Adipocyte (in vitro differentiated cells): Measurements from ENCODE around the gene PGBD4.

Experiments
- DNase-seq: peaks from one replicate; pipeline ENCODE4 v3.0.0-alpha.2; 2015; ENCODE audit warnings: low read depth
- H3K27me3 ChIP-seq: replicated peaks from 2 replicates; pipeline ENCODE4 v1.7.0; 2013; ENCODE audit warnings: mild to moderate bottlenecking, low read length, moderate library complexity; ENCODE audit not compliant: control insufficient read depth, insufficient read depth
- H3K36me3 ChIP-seq: 2 replicates; pipeline ENCODE4 v1.7.0; 2013; ENCODE audit warnings: low read length, mild to moderate bottlenecking, moderate library complexity; ENCODE audit not compliant: control insufficient read depth, insufficient read depth, severe bottlenecking
- H3K4me1 ChIP-seq: 2 replicates; pipeline ENCODE4 v1.7.0; 2013; ENCODE audit warnings: mild to moderate bottlenecking, low read length, moderate library complexity; ENCODE audit not compliant: control insufficient read depth, insufficient read depth
- H3K4me3 ChIP-seq: 2 replicates; pipeline ENCODE4 v1.7.0; 2013; ENCODE audit warnings: mild to moderate bottlenecking, low read length, moderate library complexity
- H3K9ac ChIP-seq: 2 replicates; pipeline ENCODE4 v1.7.0; 2013; ENCODE audit warnings: mild to moderate bottlenecking, low read length, moderate library complexity
- H3K9me3 ChIP-seq: 2 replicates; pipeline ENCODE4 v1.7.0; 2013; ENCODE audit warnings: mild to moderate bottlenecking, low read length, moderate library complexity; ENCODE audit not compliant: control insufficient read depth

Gene PGBD4

DNA sequence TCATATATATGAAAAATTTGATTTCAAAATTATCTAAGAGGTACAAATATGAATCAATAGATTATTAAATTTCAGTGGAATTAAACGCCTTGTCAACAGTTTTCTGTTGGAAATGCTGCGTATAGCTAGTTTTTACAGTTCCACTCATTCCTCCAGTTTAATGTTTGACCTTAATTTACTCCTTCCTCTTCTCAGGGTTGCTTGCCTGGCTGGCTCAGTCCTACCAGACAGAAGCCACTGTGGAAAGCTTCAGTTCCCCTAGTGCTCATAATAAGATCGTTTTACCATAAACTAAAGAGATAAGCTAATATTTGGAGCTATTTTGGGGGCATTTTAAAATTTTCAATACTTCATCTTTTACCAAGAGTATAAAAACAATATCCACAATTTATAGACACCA is 23.0 kb upstream of the PGBD4 start:
- no peak for DNase-seq
- Histone ChIP-seq H3K27me3 (no peaks in the 10 kb centered on the region), H3K9me3 (no peaks in the 10 kb centered on the region), H3K9ac (no peak overlapping the region), H3K4me3 (no peak overlapping the region), H3K4me1 (no peaks in the 10 kb centered on the region), H3K36me3 (peaks cover 8% of the 10 kb centered on the region)

DNA sequence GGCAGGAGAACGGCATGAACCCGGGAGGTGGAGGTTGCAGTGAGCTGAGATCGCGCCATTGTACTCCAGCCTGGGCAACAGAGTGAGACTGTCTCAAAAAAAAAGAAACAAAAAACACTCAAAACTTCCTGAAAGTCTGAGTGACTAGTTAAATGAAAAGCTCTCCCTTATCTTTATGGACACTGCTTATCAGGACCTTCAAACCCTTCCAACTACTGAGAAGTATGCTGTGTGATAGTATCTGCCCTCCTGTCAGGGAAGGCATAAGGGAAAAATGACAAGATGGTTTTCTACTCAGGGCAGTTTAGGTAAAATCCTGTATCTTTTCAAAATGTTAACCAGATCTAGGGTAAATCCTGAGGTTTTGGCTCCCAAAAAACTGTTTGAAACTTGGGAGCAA is 22.0 kb upstream of the PGBD4 start:
- H3K27me3 ChIP-seq = no peaks in the 10 kb centered on the region
- H3K4me1 ChIP-seq = peaks cover 3% of the 10 kb centered on the region

DNA sequence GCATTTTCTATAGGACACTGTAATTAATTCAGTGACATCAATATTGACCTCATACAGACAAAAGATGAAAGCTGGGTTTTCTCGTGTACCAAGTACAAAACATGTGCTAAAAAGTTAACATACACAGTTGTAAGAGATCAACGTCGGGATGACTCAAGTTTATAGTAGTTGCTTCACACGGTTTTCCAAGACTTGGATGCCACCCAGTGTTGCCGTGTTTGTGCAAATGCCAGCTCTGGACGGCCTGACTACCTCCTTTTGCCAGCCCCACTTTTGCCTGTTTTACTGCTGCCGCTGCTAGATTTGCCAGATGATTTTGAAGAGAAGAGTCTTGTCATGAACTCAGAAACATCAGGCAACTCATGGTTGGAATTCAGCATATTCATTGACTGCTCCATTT is 17.8 kb upstream of the PGBD4 start:
- peaks cover 3% of the 10 kb centered on the region for H3K4me1 ChIP-seq
- no peak for DNase-seq
- peaks cover 51% of the 10 kb centered on the region for H3K36me3 ChIP-seq
- H3K9ac ChIP-seq = no peak overlapping the region
- no peaks in the 10 kb centered on the region for H3K9me3 ChIP-seq
- H3K27me3 ChIP-seq = no peaks in the 10 kb centered on the region
- H3K4me3 ChIP-seq = no peak overlapping the region

More for the DNA sequence above, 22.0 kb upstream of the PGBD4 start:
- Histone ChIP-seq H3K36me3 (peaks cover 16% of the 10 kb centered on the region), H3K9ac (no peak overlapping the region), H3K9me3 (no peaks in the 10 kb centered on the region), H3K4me3 (no peak overlapping the region)
- no peak for DNase-seq

- H3K4me1 ChIP-seq = peaks cover 3% of the 10 kb centered on the region
- no peaks in the 10 kb centered on the region for H3K27me3 ChIP-seq
- DNase-seq = no peak
- H3K9me3 ChIP-seq = no peaks in the 10 kb centered on the region
- no peak overlapping the region for H3K4me3 ChIP-seq
- H3K9ac ChIP-seq = no peak overlapping the region
- peaks cover 63% of the 10 kb centered on the region for H3K36me3 ChIP-seq
Measured at GRCh38 chr15:34085746-34086145, 16.1 kb upstream of the PGBD4 start.

- H3K9me3 ChIP-seq = no peaks in the 10 kb centered on the region
- DNase-seq = no peak
- H3K27me3 ChIP-seq = no peaks in the 10 kb centered on the region
- H3K4me1 ChIP-seq = peaks cover 16% of the 10 kb centered on the region
- peaks cover 8% of the 10 kb centered on the region for H3K36me3 ChIP-seq
- H3K9ac ChIP-seq = no peak overlapping the region
- H3K4me3 ChIP-seq = peak overlapping the region; percentile 93
Measured at GRCh38 chr15:34099914-34100313, 2.0 kb upstream of the PGBD4 start.

DNA sequence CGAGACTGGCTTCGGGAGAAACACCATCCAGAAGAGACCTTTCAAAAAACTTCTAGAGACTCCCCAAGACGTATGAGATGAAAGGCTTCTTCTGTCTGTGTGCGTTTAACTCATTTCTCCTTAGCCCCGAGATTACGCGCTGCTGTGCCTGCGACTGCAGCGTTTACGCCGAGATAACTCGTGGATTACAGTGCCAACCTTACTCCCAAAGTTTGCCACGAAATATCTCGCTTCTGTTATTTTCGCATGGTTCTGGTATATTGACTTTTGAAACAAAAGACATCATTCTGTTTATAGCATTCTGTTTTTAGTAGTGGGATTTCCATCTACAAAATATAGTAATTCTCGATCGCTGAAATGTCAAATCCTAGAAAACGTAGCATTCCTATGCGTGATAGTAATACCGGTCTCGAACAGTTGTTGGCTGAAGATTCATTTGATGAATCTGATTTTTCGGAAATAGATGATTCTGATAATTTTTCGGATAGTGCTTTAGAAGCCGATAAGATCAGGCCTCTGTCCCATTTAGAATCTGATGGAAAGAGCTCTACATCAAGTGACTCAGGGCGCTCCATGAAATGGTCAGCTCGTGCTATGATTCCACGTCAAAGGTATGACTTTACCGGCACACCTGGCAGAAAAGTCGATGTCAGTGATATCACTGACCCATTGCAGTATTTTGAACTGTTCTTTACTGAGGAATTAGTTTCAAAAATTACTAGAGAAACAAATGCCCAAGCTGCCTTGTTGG is 467 bp downstream of the PGBD4 start:
- Histone ChIP-seq H3K4me3 (peak overlapping the region; percentile 93), H3K27me3 (no peaks in the 10 kb centered on the region), H3K36me3 (no peaks in the 10 kb centered on the region), H3K4me1 (peaks cover 16% of the 10 kb centered on the region), H3K9me3 (no peaks in the 10 kb centered on the region), H3K9ac (peak overlapping the region; percentile 96)
- no peak for DNase-seq

DNA sequence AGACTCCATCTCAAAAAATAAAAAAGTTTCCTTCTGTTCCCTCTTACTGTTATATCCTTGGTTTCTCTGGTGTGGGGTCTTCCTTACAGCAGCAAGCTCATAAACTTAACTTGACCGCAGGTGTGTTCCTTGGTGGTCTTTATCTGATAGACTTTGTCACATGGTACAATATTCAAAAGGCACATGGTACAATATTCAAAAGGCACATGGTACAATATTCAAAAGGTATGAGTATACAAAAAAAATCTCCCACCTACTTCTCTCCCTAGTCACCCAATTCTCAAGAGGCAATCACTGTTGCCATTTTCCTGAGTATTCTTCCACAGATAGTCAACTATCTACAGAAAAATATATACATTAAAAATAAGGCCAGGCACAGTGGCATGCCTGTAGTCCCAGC is 4.5 kb downstream of the PGBD4 start:
- Histone ChIP-seq H3K36me3 (no peaks in the 10 kb centered on the region), H3K9ac (no peak overlapping the region), H3K9me3 (no peaks in the 10 kb centered on the region), H3K4me1 (peaks cover 7% of the 10 kb centered on the region), H3K27me3 (no peaks in the 10 kb centered on the region), H3K4me3 (no peak overlapping the region)
- no peak for DNase-seq

DNA sequence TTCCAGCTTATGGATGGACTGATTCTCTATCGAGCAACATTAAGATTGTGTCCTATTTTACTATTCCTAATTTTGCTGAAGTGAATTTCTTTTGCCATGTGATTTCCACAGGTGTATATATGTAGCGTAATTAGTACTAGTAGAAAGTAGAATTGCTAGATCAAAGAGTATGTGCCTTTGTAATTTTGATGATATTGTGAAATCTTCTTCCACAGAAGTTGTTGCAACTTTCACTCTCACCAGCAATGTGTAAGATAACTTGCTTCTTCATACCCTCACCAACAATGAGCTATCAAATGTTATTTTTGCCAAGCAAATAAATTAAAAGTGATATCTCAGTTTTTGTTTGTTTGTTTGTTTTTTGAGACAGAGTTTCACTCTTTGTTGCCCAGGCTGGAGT is 5.4 kb downstream of the PGBD4 start:
- Histone ChIP-seq H3K4me1 (peaks cover 7% of the 10 kb centered on the region), H3K9ac (no peak overlapping the region), H3K9me3 (no peaks in the 10 kb centered on the region), H3K27me3 (no peaks in the 10 kb centered on the region), H3K4me3 (no peak overlapping the region), H3K36me3 (no peaks in the 10 kb centered on the region)
- no peak for DNase-seq

DNA sequence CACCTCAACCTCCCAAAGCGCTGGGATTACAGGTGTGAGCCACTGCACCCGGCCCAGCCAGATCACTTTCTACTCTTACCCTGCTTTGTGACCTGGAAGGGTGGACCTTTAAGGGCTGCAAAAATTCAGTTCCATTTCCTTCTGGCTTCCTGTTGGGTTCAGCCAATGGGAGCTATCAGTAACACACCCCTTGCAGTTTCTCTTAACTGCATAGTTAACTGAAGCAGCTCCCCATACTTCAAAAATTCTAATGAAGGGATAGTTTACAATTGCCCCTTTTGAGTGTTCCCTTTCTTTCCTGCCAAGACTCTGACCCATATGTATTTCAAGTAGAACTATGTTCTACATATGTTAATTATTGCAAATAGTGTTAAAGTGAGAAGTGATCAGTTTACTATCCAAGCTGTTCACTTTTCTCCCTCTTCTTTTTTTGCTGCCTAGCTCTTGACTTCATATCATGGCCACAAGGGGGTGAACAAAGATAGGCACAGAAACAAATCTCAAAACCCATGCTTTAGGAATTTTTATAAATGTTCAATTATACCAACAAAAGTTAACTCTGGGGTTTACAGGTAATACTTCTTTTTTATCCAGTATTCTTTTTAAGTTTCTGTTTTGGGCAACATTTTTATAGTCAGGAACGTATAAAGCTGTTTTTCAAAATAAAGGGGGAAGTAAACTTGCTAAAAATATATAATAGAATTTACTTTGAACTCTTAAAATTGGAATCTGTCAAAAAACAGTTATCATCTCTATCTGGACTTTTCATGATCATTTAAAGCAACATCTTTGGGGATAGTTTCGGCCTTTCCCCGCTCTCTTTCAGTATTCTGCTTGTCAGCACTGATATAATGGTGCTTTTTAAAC is 8.1 kb downstream of the PGBD4 start:
- Histone ChIP-seq H3K27me3 (no peaks in the 10 kb centered on the region), H3K9ac (no peak overlapping the region), H3K9me3 (no peaks in the 10 kb centered on the region), H3K4me3 (no peak overlapping the region), H3K4me1 (no peaks in the 10 kb centered on the region), H3K36me3 (no peaks in the 10 kb centered on the region)
- DNase-seq = peak; percentile 75

GRCh38 chr15:34111488-34111887 is 9.6 kb downstream of the PGBD4 start:
- no peak for DNase-seq
- no peak overlapping the region for H3K9ac ChIP-seq
- no peaks in the 10 kb centered on the region for H3K9me3 ChIP-seq
- H3K36me3 ChIP-seq = no peaks in the 10 kb centered on the region
- no peak overlapping the region for H3K4me3 ChIP-seq
- H3K4me1 ChIP-seq = no peaks in the 10 kb centered on the region
- H3K27me3 ChIP-seq = no peaks in the 10 kb centered on the region

GRCh38 chr15:34114215-34114614 is 12.3 kb downstream of the PGBD4 start:
- no peak for DNase-seq

More at GRCh38 chr15:34114215-34114614, 12.3 kb downstream of the PGBD4 start:
- H3K27me3 ChIP-seq = no peaks in the 10 kb centered on the region
- no peaks in the 10 kb centered on the region for H3K36me3 ChIP-seq
- H3K4me3 ChIP-seq = no peak overlapping the region
- H3K9me3 ChIP-seq = no peaks in the 10 kb centered on the region
- H3K9ac ChIP-seq = no peak overlapping the region
- no peaks in the 10 kb centered on the region for H3K4me1 ChIP-seq
